ENCODE measurements around the gene CLASP1. TPM values are rescaled to one million over a fixed set of nuclear protein-coding genes. Genes with fewer than 3 reads are reported as not detected.

CLASP1 gene
- total RNA-seq, 1 donor from 2014 or later = 31.3 TPM

GRCh38 chr2:121293450-121294325 lies 355.6 kb downstream of the CLASP1 start:
- no peak for DNase-seq (ENCODE audit: low read depth, low spot score)

- DNase-seq (ENCODE audit: low read depth, low spot score) = no peak
Observed at GRCh38 chr2:121291251-121291580, 358.0 kb downstream of the CLASP1 start.

GRCh38 chr2:121289271-121289670 lies 360.0 kb downstream of the CLASP1 start:
- no peak for DNase-seq (ENCODE audit: low read depth, low spot score)

GRCh38 chr2:121288454-121289231 lies 360.6 kb downstream of the CLASP1 start:
- DNase-seq (ENCODE audit: low read depth, low spot score) = no peak

- DNase-seq (ENCODE audit: low read depth, low spot score) = no peak
Observed at GRCh38 chr2:121287956-121288355, 361.3 kb downstream of the CLASP1 start.

Other genes starting within 250 kb of the CLASP1 start
- under 0.01 TPM in 1 of 2 replicates, not detected in the other for gene RNU4ATAC, start 118.6 kb downstream of the CLASP1 start, total RNA-seq
- gene NIFK, start 87.4 kb upstream of the CLASP1 start, total RNA-seq = 50.4 and 54.0 TPM in 2 replicates
- gene TSN, start 106.2 kb upstream of the CLASP1 start, total RNA-seq = 62.9 and 75.6 TPM in 2 replicates